K562 (cell line): ENCODE data around the gene TMC4. TPM values are rescaled to one million over a fixed set of nuclear protein-coding genes. Genes with fewer than 3 reads are reported as not detected.
A peak's percentile ranks its signal among the peaks of the same experiment; 100 is the strongest.

Source experiments
- ATAC-seq: fragments of 200-7000 bp; cut with Tn5 transposase; 3 replicates; pipeline ENCODE4 v1.9.1; 2020; ENCODE audit warnings: moderate library complexity
- BruUV-seq: library from RNA; stranded (reverse); fragments of 400-500 nt; replicated peaks from 2 replicates; lab custom pipeline; 2021; lab: Mats Ljungman, UMichigan
- CTCF ChIA-PET: fragments of 300-600 bp; formaldehyde crosslinking; extraction: SDS; loops from one replicate; lab custom pipeline; 2021; ENCODE audit warnings: low intra/inter-chr PET ratio; lab: Yijun Ruan, JAX
- POLR2A ChIA-PET: fragments of 300-600, 350-650 bp; sonication (Branson Sonifier 250); formaldehyde crosslinking; extraction: SDS; loops from one replicate; lab custom pipeline; 2021; ENCODE audit warnings: antibody characterized with exemption, inconsistent platforms; lab: Yijun Ruan, JAX
- DNase-seq, 4 experiments: peaks; one replicate each; pipeline versions ENCODE4 v3.0.0 to v3.0.0-alpha.2; 2011 to 2018; ENCODE audit warnings: low spot score in 3 of 4, mixed read lengths in 3 of 4; ENCODE audit errors: extremely low read depth in 1 of 4
- FAIRE-seq: peaks from 2 replicates; lab custom pipeline; 2011; peaks lifted over from hg19 to GRCh38; lab: Jason Lieb, UNC
- H2AFZ ChIP-seq: 2 replicates; pipeline ENCODE4 v1.6.0; 2011; ENCODE audit warnings: low read depth, low read length, control low read depth, inconsistent platforms
- H3K27ac ChIP-seq: fragments of 200-600 bp; 3 replicates; pipeline ENCODE4 v1.8.0; 2011; ENCODE audit warnings: low read depth, mild to moderate bottlenecking, control low read depth, inconsistent platforms, low read length, moderate library complexity, mixed read lengths; ENCODE audit errors: extremely low read depth
- H3K27me3 ChIP-seq, 2 experiments: fragments of 300-600 bp in 1 of 2; 2 replicates in 1 of 2; 3 replicates in 1 of 2; pipeline versions ENCODE4 v1.6.0 to v1.8.0; 2011; ENCODE audit warnings: inconsistent platforms in 2 of 2, low read length in 2 of 2, mild to moderate bottlenecking in 1 of 2, mixed read lengths in 1 of 2, moderate library complexity in 1 of 2; ENCODE audit not compliant: control insufficient read depth in 2 of 2, insufficient read depth in 2 of 2
- H3K36me3 ChIP-seq: fragments of 300-600 bp; 3 replicates; pipeline ENCODE4 v1.8.0; 2011; ENCODE audit warnings: mild to moderate bottlenecking, low read length, inconsistent platforms; ENCODE audit not compliant: control insufficient read depth, insufficient read depth
- H3K4me1 ChIP-seq, 2 experiments: fragments of 200-600 bp in 1 of 2; replicated peaks in 1 of 2; 2 replicates in 1 of 2; 3 replicates in 1 of 2; pipeline versions ENCODE4 v1.5.1 to v1.8.0; 2011; ENCODE audit warnings: inconsistent platforms in 2 of 2, low read length in 2 of 2, mild to moderate bottlenecking in 1 of 2, mixed read lengths in 1 of 2, moderate library complexity in 1 of 2; ENCODE audit not compliant: control insufficient read depth in 2 of 2, insufficient read depth in 2 of 2
- H3K4me2 ChIP-seq: 2 replicates; pipeline ENCODE4 v1.6.1; 2011; ENCODE audit warnings: low read length, control low read depth, inconsistent platforms, mixed read lengths; ENCODE audit not compliant: insufficient read depth
- H3K4me3 ChIP-seq: fragments of 200-600 bp; sonication (generic), shearing (Covaris generic); 2 replicates; pipeline ENCODE4 v1.5.1; 2016; ENCODE audit warnings: control low read depth, inconsistent platforms
- H3K79me2 ChIP-seq: fragments of 200-600 bp; 3 replicates; pipeline ENCODE4 v1.8.0; 2011; ENCODE audit warnings: low read length, inconsistent platforms; ENCODE audit not compliant: control insufficient read depth, insufficient read depth
- H3K9ac ChIP-seq, 2 experiments: 2 replicates each; pipeline versions ENCODE4 v1.6.0 to v1.6.1; 2011; ENCODE audit warnings: low read depth in 2 of 2, low read length in 2 of 2, control low read depth in 1 of 2, inconsistent platforms in 1 of 2, mild to moderate bottlenecking in 1 of 2, mixed read lengths in 1 of 2; ENCODE audit not compliant: insufficient read depth in 1 of 2
- H3K9me1 ChIP-seq: one replicate; pipeline ENCODE4 v1.6.0; 2011; ENCODE audit warnings: inconsistent platforms, mild to moderate bottlenecking, low read length, moderate library complexity; ENCODE audit not compliant: control insufficient read depth, insufficient read depth
- H3K9me3 ChIP-seq: replicated peaks from 2 replicates; pipeline ENCODE4 v1.5.1; 2011; ENCODE audit warnings: low read depth, low read length, inconsistent platforms; ENCODE audit not compliant: control insufficient read depth, insufficient read depth
- H4K20me1 ChIP-seq: replicated peaks from 2 replicates; pipeline ENCODE4 v1.6.1; 2011; ENCODE audit warnings: low read length, inconsistent platforms, mixed read lengths; ENCODE audit not compliant: control insufficient read depth, insufficient read depth
- EGR1 ChIP-seq: fragments of 450-650 bp; conservative IDR thresholded peaks from 2 replicates; pipeline ENCODE4 v1.6.1; 2017; ENCODE audit warnings: mild to moderate bottlenecking
- EP400 ChIP-seq: fragments of 450-650 bp; IDR thresholded peaks from 2 replicates; pipeline ENCODE4 v1.6.1; 2017; ENCODE audit warnings: antibody characterized with exemption, mild to moderate bottlenecking, moderate library complexity
- GABPB1 ChIP-seq: sonication (generic); formaldehyde crosslinking; IDR thresholded peaks from 2 replicates; pipeline ENCODE4 v1.8.0; 2022; ENCODE audit warnings: mild to moderate bottlenecking, missing genetic modification reagents
- RBFOX2 ChIP-seq: fragments of 200-400 bp; formaldehyde crosslinking; IDR thresholded peaks from 2 replicates; pipeline ENCODE4 v1.6.1; 2017; ENCODE audit warnings: low read depth, mild to moderate bottlenecking, low read length, moderate library complexity
- RCOR1 ChIP-seq, 2 experiments: IDR thresholded peaks; 2 replicates each; pipeline ENCODE4 v1.6.1; 2012; ENCODE audit warnings: low read depth in 2 of 2, low read length in 2 of 2, borderline replicate concordance in 1 of 2, improper control_type of control experiment in 1 of 2
- SMC3 ChIP-seq: conservative IDR thresholded peaks from 2 replicates; pipeline ENCODE4 v1.6.1; 2011; ENCODE audit warnings: low read depth, low read length, improper control_type of control experiment; ENCODE audit not compliant: insufficient read depth
- SPI1 ChIP-seq: IDR thresholded peaks from 2 replicates; pipeline ENCODE4 v1.6.1; 2011; ENCODE audit warnings: low read depth, low read length, control low read depth, borderline replicate concordance
- TEAD1 ChIP-seq, 2 experiments: fragments of 450-650 bp in 1 of 2; sonication (generic) in 1 of 2; formaldehyde crosslinking; IDR thresholded peaks; 2 replicates each; pipeline versions ENCODE4 v1.4.0 to v1.8.0; 2020 to 2022; ENCODE audit warnings: mild to moderate bottlenecking in 2 of 2, missing genetic modification reagents in 1 of 2
- ZNF75A ChIP-seq: fragments of 450-650 bp; formaldehyde crosslinking; IDR thresholded peaks from 2 replicates; pipeline ENCODE4 v1.4.0; 2020; ENCODE audit warnings: mild to moderate bottlenecking
- WGBS: fragments of 100-300 bp; shearing (Covaris generic); methylation state at CpG from one replicate; pipeline ENCODE4 v1.1.6; 2016; ENCODE audit warnings: low coverage, mixed read lengths; ENCODE audit not compliant: insufficient coverage; ENCODE audit errors: missing lambda C conversion rate; 5-methylcytosine and 5-hydroxymethylcytosine counted together
- in situ Hi-C: fragments of 300-500 bp; cut with MboI; formaldehyde crosslinking; loops from 4 replicates; pipeline ENCODE4 v1.15.0; 2018; ENCODE audit warnings: inconsistent platforms, mixed read lengths
- intact Hi-C: fragments of 100-400 bp; cut with micrococcal nuclease; formaldehyde crosslinking; loops from 2 replicates; pipeline ENCODE4 v1.14.2; 2022
- polyA plus RNA-seq, 8 experiments: library from polyadenylated mRNA; depleted of rRNA in 4 of 8; stranded (reverse) in 5 of 8; unstranded in 3 of 8; fragments of >200 nt; fragmentation: Nextera tagmentation in 2 of 8; fragmentation: Illumina TruSeq in 1 of 8; extraction: Ambion mirVana in 2 of 8; extraction: Trizol in 1 of 8; gene quantifications; 2 replicates each; pipeline versions ENCODE4 v1.2.1 to v1.2.3, GENCODE V29; 2011 to 2014; ENCODE audit warnings: inconsistent platforms in 1 of 8, missing spikeins in 1 of 8
- total RNA-seq, 7 experiments: library from RNA; depleted of rRNA in 6 of 7; stranded (reverse); fragments of >200 nt in 6 of 7; fragmentation: Illumina TruSeq in 2 of 7; extraction: Trizol in 2 of 7; gene quantifications; 2 replicates each; pipeline versions ENCODE4 v1.2.1 to v1.2.3, GENCODE V29; 2011 to 2021; ENCODE audit warnings: low replicate concordance in 1 of 7
- TF ChIP-seq, protein P1 (sequence below), 2 experiments: fragments of 450-650 bp; formaldehyde crosslinking in 1 of 2; IDR thresholded peaks; 2 replicates each; pipeline versions ENCODE4 v1.4.0 to v1.6.1; 2014 to 2020; ENCODE audit warnings: mild to moderate bottlenecking in 2 of 2, borderline replicate concordance in 1 of 2, low read depth in 1 of 2

The TMC4 gene
- total and polyA plus RNA-seq, 9 of the 15 experiments (the other 6 are each of a cell fraction or from before 2014, with no cell fraction given): 0.12 to 0.79 (median 0.36) TPM; not detected in 2

DNA sequence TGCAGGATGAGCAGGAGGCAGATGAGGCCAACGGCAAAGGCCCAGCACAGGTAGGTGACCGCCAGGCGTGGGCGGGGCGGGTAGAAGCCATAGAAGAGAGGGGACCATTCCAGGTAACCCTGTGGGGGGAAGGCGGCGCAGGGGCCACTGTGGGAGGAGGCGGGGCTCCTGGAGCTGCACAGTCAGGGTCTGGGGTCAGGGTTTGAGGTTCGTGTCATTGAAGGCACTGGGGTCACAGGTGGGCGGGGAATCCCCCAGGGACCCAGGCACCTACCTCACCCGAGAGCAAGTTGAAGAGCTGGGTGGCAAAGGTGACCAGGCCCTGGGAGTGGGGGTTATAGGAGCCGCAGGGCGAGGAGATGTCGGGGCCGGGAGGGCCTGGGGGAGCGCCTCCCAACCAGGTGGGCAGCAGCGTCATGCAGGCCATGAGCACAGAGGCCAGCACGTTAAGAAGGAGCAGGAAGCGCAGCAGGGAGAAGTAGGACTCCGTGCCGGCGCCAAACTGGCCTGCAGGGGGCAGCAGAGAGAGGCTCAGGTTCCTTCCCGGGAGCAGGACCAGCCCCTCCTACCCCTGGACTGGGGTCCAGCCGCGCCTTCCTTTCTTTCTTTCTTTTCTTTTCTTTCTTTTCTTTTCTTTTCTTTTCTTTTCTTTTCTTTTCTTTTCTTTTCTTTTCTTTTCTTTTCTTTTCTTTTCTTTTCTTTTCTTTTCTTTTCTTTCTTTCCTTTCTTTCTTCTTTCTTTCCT lies 4.6 kb downstream of the TMC4 start:
- H3K9me3 ChIP-seq: no peaks in the 10 kb centered on the region
- H2AFZ ChIP-seq: peak overlapping the region; percentile 15; the same call in 1 of the 2 replicates
- POLR2A ChIA-PET: interaction anchor here (0.6 kb wide), 1 partner anchor 15 kb away, joined by 4 read pairs; no protein-coding TSS in a partner anchor
- H3K9me1 ChIP-seq: no peaks in the 10 kb centered on the region
- CTCF ChIA-PET: interaction anchor here (0.7 to 5.9 kb wide), 4 partner anchors 63 to 101 kb away, joined by 3 to 37 read pairs (median 5); no protein-coding TSS in a partner anchor
- H3K4me3 ChIP-seq: no peak overlapping the region
- intact Hi-C loops (loop anchor here (2.0 kb wide), 1 partner anchor 62 kb away; no protein-coding TSS in a partner anchor), in situ Hi-C loops (no loop called here)
- FAIRE-seq: peak; percentile 84
- peak overlapping the region; percentile 21; the same call in 1 of the 2 replicates for H3K4me2 ChIP-seq
- peak; percentile 89 for ATAC-seq
- 0 out of 2 replicates have a peak, but pooled peaks cover 10% of the 10 kb centered on the region for H4K20me1 ChIP-seq
- H3K79me2 ChIP-seq: no peaks in the 10 kb centered on the region
- H3K27me3 ChIP-seq: no peaks in the 10 kb centered on the region
- H3K27ac ChIP-seq: no peak overlapping the region
- no TSS peak for BruUV-seq
- H3K9ac ChIP-seq: peak overlapping the region in 1 of 2 experiments; percentile 85; a peak in 2 of 4 replicates
- H3K36me3 ChIP-seq: no peaks in the 10 kb centered on the region
- 29% methylated on average over 19 of the region's 25 CpGs for WGBS
- peak; percentile 86 to 94 (median 86) for DNase-seq
- peaks cover 2 to 50% of the 10 kb centered on the region in 2 experiments; a peak in 2 of 5 replicates for H3K4me1 ChIP-seq
- TF ChIP-seq RBFOX2 (0 out of 2 replicates have a peak, but pooled peaks have one; percentile 19), RCOR1 (IDR thresholded peaks at IDR 0.05; ENCODE audit: borderline replicate concordance in 1 of 2, low read depth in 2 of 2, low read length in 2 of 2) (peak in 1 of 2 experiments; percentile 22; a peak in 1 of 4 replicates), ZNF75A (CRISPR knock-in tag) (no peak), SMC3 (peak; percentile 73), TEAD1 (CRISPR knock-in tag; IDR thresholded peaks at IDR 0.05) (peak in 1 of 2 experiments; percentile 18; a peak in 1 of 4 replicates), SPI1 (peak; percentile 29; the same call in 1 of the 2 replicates), EGR1 (peak; percentile 56), GABPB1 (CRISPR knock-in tag) (peak; percentile 31; the same call in 1 of the 2 replicates), EP400 (no peak)
- TF ChIP-seq, protein P1, sequence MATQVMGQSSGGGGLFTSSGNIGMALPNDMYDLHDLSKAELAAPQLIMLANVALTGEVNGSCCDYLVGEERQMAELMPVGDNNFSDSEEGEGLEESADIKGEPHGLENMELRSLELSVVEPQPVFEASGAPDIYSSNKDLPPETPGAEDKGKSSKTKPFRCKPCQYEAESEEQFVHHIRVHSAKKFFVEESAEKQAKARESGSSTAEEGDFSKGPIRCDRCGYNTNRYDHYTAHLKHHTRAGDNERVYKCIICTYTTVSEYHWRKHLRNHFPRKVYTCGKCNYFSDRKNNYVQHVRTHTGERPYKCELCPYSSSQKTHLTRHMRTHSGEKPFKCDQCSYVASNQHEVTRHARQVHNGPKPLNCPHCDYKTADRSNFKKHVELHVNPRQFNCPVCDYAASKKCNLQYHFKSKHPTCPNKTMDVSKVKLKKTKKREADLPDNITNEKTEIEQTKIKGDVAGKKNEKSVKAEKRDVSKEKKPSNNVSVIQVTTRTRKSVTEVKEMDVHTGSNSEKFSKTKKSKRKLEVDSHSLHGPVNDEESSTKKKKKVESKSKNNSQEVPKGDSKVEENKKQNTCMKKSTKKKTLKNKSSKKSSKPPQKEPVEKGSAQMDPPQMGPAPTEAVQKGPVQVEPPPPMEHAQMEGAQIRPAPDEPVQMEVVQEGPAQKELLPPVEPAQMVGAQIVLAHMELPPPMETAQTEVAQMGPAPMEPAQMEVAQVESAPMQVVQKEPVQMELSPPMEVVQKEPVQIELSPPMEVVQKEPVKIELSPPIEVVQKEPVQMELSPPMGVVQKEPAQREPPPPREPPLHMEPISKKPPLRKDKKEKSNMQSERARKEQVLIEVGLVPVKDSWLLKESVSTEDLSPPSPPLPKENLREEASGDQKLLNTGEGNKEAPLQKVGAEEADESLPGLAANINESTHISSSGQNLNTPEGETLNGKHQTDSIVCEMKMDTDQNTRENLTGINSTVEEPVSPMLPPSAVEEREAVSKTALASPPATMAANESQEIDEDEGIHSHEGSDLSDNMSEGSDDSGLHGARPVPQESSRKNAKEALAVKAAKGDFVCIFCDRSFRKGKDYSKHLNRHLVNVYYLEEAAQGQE (IDR thresholded peaks at IDR 0.05; ENCODE audit: borderline replicate concordance): peak; percentile 71; the same call in 1 of the 2 replicates
- TF ChIP-seq, protein P1 (CRISPR knock-in tag; IDR thresholded peaks at IDR 0.05; ENCODE audit: low read depth): no peak
